A549 treated with GW870086 at 1 μM for 4 hours (cell line): ENCODE results near the gene PRAC2. TPM values are rescaled to one million over a fixed set of nuclear protein-coding genes. Genes with fewer than 3 reads are reported as not detected.

ENCODE experiments used
- total RNA-seq: library from RNA; stranded (reverse); fragments of 200-300 nt; extraction: Qiagen RNA extraction; gene quantifications from 5 replicates; pipeline ENCODE4 v1.2.3, GENCODE V29; 2022; ENCODE audit warnings: low read depth

PRAC2 gene
- total RNA-seq: not detected in 5 replicates

GRCh38 chr17:48722915-48723422 is at the start of gene PRAC2:
Gene PRAC2, plus strand, starts transcription at chr17:48723185. Its CDS starts 1,226 bp downstream, at chr17:48724411.

DNA sequence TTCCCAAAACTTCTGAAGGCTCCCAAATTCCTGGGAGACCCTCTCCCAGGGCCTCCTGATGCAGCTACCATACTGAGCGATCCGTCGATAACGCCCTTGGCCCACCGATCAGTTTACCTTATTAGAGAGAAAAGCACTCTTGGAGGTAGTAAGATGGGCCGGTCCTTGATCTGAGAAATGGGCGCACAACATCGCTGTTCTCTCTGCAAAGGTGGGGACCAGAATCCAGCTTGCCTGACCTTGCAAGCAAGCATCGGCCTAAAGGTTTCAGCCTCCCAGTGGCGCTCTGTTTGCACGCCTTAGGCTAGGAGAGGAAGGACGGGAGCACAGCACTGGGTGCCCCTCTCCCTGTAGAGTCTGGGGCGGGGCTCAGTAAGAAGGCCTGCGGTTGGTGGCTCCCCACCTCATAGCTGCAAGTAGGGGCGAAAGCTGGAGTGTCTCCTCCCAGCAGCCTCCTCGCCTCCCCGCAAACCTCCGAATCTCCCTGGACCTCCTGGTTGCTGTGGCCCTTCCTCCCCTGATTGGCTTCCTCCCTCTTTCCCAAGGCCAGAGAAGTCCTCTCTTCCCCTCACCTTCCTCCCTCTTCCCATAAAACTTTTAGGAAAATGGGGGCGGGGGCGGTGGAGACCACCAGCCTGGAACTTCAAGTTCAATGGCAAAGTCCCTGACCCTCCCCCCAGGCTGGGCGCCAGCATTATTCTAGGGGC is 631 bp upstream of the PRAC2 start, which contains the start of gene PRAC1:
PRAC1 (minus strand) TSS at position 318 of the 707 bp plus-strand sequence; CDS start at position 192, 126 bp downstream.

DNA sequence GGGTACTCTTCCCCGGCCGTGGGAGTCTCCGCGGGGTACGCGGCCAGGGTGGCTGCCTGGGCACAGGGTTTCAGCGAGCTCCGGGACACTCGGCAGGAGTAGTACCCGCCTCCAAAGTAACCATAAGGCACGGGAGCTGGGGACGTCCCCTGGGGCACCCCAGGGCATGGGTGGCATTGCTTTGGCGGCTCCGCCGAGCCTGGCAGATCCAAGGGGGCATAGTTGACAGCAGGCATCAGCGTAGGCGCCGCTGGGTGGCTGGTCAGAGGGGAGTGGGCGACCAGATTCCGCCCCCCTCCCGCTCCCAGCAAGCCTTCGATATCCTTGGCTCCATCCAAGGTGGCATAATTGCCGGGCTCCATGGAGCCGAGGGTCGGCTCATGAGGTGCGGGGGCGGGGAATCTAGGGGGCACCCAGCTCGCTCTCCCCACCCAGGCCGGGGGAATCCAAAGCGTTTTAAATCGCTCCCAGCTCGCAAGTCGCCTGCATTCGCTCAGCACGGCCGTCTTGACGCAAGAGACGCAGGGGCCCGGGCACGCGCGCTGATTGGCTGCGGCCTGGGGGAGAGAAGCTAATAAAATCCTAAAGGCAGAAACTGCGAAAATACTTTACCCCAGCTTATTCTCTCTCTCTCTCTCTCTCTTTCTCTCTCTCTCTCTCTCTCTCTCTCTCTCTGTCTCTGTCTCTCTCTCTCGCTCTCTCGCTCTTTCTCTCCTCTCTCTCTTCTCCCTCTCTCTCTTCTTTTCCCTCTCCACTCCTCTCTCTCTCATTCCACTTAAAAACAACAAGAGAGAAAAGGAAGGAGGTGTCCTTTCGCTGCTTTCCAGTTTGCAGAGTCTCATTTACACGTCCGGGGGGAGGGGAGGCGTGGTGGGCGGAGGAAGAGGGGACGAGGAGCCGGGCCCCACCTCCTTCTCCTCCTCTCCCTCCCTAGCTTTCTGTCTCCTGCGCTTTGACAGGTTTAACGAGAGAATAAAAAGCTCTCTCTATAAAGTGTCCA is 5.5 kb downstream of the PRAC2 start, which contains the start of gene HOXB13:
HOXB13 (minus strand) TSS at position 519 of the 1,000 bp plus-strand sequence; CDS start at position 362, 157 bp downstream.

Other genes starting within 250 kb of the PRAC2 start
- gene HOXB1, start 192.2 kb upstream of the PRAC2 start, total RNA-seq: not detected in 5 replicates
- gene HOXB2, start 178.1 kb upstream of the PRAC2 start, total RNA-seq: 0.32 to 1.0 TPM (median 0.43 TPM) in 5 replicates
- gene HOXB4, start 144.8 kb upstream of the PRAC2 start, total RNA-seq: 0.07 to 0.13 TPM (median 0.11 TPM) in 4 of 5 replicates, not detected in the other
- 4.6 to 6.5 TPM (median 5.2 TPM) in 5 replicates for gene HOXB3, start 132.9 kb upstream of the PRAC2 start, total RNA-seq
- 1.7 to 2.5 TPM (median 2.2 TPM) in 5 replicates for gene HOXB5, start 129.4 kb upstream of the PRAC2 start, total RNA-seq
- 3.5 to 6.3 TPM (median 5.4 TPM) in 5 replicates for gene HOXB6, start 118.2 kb upstream of the PRAC2 start, total RNA-seq
- 29.6 to 32.2 TPM (median 30.8 TPM) in 5 replicates for gene HOXB7, start 112.2 kb upstream of the PRAC2 start, total RNA-seq
- 6.9 to 8.8 TPM (median 8.2 TPM) in 5 replicates for gene HOXB8, start 107.9 kb upstream of the PRAC2 start, total RNA-seq
- 7.2 to 7.5 TPM (median 7.3 TPM) in 5 replicates for gene HOXB9, start 96.8 kb upstream of the PRAC2 start, total RNA-seq
- not detected in 5 replicates for gene PRAC1, start 667 bp upstream of the PRAC2 start, total RNA-seq
- gene HOXB13, start 5.6 kb downstream of the PRAC2 start, total RNA-seq: 1.8 to 2.3 TPM (median 2.1 TPM) in 5 replicates
- gene TTLL6, start 94.0 kb downstream of the PRAC2 start, total RNA-seq: 0.74 to 1.3 TPM (median 0.95 TPM) in 5 replicates
- gene CALCOCO2, start 107.8 kb downstream of the PRAC2 start, total RNA-seq: 62.5 to 81.6 TPM (median 75.6 TPM) in 5 replicates
- gene ATP5MC1, start 169.6 kb downstream of the PRAC2 start, total RNA-seq: 506 to 704 TPM (median 555 TPM) in 5 replicates
- gene UBE2Z, start 185.2 kb downstream of the PRAC2 start, total RNA-seq: 122 to 128 TPM (median 124 TPM) in 5 replicates
- gene SNF8, start 221.7 kb downstream of the PRAC2 start, total RNA-seq: 294 to 355 TPM (median 316 TPM) in 5 replicates
- 4.1 to 6.1 TPM (median 4.6 TPM) in 5 replicates for gene GIP, start 245.4 kb downstream of the PRAC2 start, total RNA-seq